HEK293 (cell line): Measurements from ENCODE around the gene TOP2A.

Experiments
- AEBP2 ChIP-seq: fragments of 450-650 bp; formaldehyde crosslinking; IDR thresholded peaks from 2 replicates; pipeline ENCODE4 v1.5.1; 2016; ENCODE audit warnings: missing biosample characterization, missing genetic modification characterization, borderline replicate concordance
- FEZF1 ChIP-seq: fragments of 450-650 bp; formaldehyde crosslinking; IDR thresholded peaks from 2 replicates; pipeline ENCODE4 v1.5.1; 2016; ENCODE audit warnings: missing biosample characterization, missing genetic modification characterization
- IKZF3 ChIP-seq: fragments of 450-650 bp; IDR thresholded peaks from 2 replicates; pipeline ENCODE4 v1.5.0; 2018; ENCODE audit warnings: missing biosample characterization, mild to moderate bottlenecking, missing genetic modification characterization, moderate library complexity
- KLF8 ChIP-seq: fragments of 450-650 bp; formaldehyde crosslinking; IDR thresholded peaks from 2 replicates; pipeline ENCODE4 v1.5.1; 2016; ENCODE audit warnings: missing biosample characterization, missing genetic modification characterization
- YY1 ChIP-seq: fragments of 450-650 bp; formaldehyde crosslinking; IDR thresholded peaks from 2 replicates; pipeline ENCODE4 v1.5.1; 2018; ENCODE audit warnings: missing biosample characterization, missing genetic modification characterization
- ZBTB21 ChIP-seq: fragments of 450-650 bp; formaldehyde crosslinking; IDR thresholded peaks from 2 replicates; pipeline ENCODE4 v1.5.1; 2017; ENCODE audit warnings: missing biosample characterization, missing genetic modification characterization
- ZBTB26 ChIP-seq: fragments of 450-650 bp; formaldehyde crosslinking; optimal IDR thresholded peaks from 2 replicates; pipeline ENCODE3; 2016; ENCODE audit warnings: missing biosample characterization, mild to moderate bottlenecking, missing genetic modification characterization
- ZBTB44 ChIP-seq: fragments of 450-650 bp; IDR thresholded peaks from 2 replicates; pipeline ENCODE4 v1.5.1; 2018; ENCODE audit warnings: missing biosample characterization, mild to moderate bottlenecking, missing genetic modification characterization
- ZBTB48 ChIP-seq: fragments of 450-650 bp; formaldehyde crosslinking; IDR thresholded peaks from 2 replicates; pipeline ENCODE4 v1.5.1; 2016; ENCODE audit warnings: missing biosample characterization, missing genetic modification characterization
- ZFHX2 ChIP-seq: fragments of 450-650 bp; formaldehyde crosslinking; conservative IDR thresholded peaks from 2 replicates; pipeline ENCODE4 v1.5.1; 2016; ENCODE audit warnings: missing biosample characterization, missing genetic modification characterization
- ZFP37 ChIP-seq: fragments of 450-650 bp; formaldehyde crosslinking; IDR thresholded peaks from 2 replicates; pipeline ENCODE4 v1.5.1; 2016; ENCODE audit warnings: missing biosample characterization, missing genetic modification characterization
- ZNF157 ChIP-seq: fragments of 450-650 bp; formaldehyde crosslinking; IDR thresholded peaks from 2 replicates; pipeline ENCODE4 v1.5.1; 2016; ENCODE audit warnings: missing biosample characterization, missing genetic modification characterization
- ZNF169 ChIP-seq: fragments of 450-650 bp; formaldehyde crosslinking; IDR thresholded peaks from 2 replicates; pipeline ENCODE4 v1.5.1; 2016; ENCODE audit warnings: missing biosample characterization, missing genetic modification characterization
- ZNF214 ChIP-seq: fragments of 450-650 bp; formaldehyde crosslinking; IDR thresholded peaks from 2 replicates; pipeline ENCODE4 v1.5.1; 2017; ENCODE audit warnings: missing biosample characterization, mild to moderate bottlenecking, missing genetic modification characterization, borderline replicate concordance
- ZNF248 ChIP-seq: fragments of 450-650 bp; formaldehyde crosslinking; IDR thresholded peaks from 2 replicates; pipeline ENCODE4 v1.5.1; 2017; ENCODE audit warnings: missing biosample characterization, missing genetic modification characterization
- ZNF335 ChIP-seq: fragments of 450-650 bp; formaldehyde crosslinking; conservative IDR thresholded peaks from 2 replicates; pipeline ENCODE4 v1.5.1; 2016; ENCODE audit warnings: missing biosample characterization, missing genetic modification characterization
- ZNF510 ChIP-seq: fragments of 450-650 bp; formaldehyde crosslinking; IDR thresholded peaks from 2 replicates; pipeline ENCODE4 v1.5.1; 2018; ENCODE audit warnings: mild to moderate bottlenecking, missing genetic modification characterization, missing biosample characterization; ENCODE audit not compliant: insufficient replicate concordance
- ZNF544 ChIP-seq: fragments of 450-650 bp; formaldehyde crosslinking; IDR thresholded peaks from 2 replicates; pipeline ENCODE4 v1.5.0; 2017; ENCODE audit warnings: missing biosample characterization, missing genetic modification characterization
- ZNF596 ChIP-seq: fragments of 450-650 bp; IDR thresholded peaks from 2 replicates; pipeline ENCODE4 v1.5.0; 2018; ENCODE audit warnings: missing biosample characterization, mild to moderate bottlenecking, missing genetic modification characterization, moderate library complexity
- ZNF654 ChIP-seq: fragments of 450-650 bp; formaldehyde crosslinking; IDR thresholded peaks from 2 replicates; pipeline ENCODE4 v1.5.1; 2016; ENCODE audit warnings: low read depth, missing biosample characterization, missing genetic modification characterization
- ZNF707 ChIP-seq: fragments of 450-650 bp; formaldehyde crosslinking; IDR thresholded peaks from 2 replicates; pipeline ENCODE4 v1.5.1; 2016; ENCODE audit warnings: missing biosample characterization, missing genetic modification characterization
- ZSCAN5A ChIP-seq: fragments of 450-650 bp; formaldehyde crosslinking; IDR thresholded peaks from 2 replicates; pipeline ENCODE4 v1.5.1; 2016; ENCODE audit warnings: missing biosample characterization, missing genetic modification characterization
- TF ChIP-seq, protein P1 (sequence below): fragments of 450-650 bp; formaldehyde crosslinking; IDR thresholded peaks from 2 replicates; pipeline ENCODE4 v1.5.0; 2017; ENCODE audit warnings: missing biosample characterization, missing genetic modification characterization, borderline replicate concordance

Gene TOP2A

GRCh38 chr17:40443988-40444899, 26.5 kb upstream of the TOP2A start (continued):
- no peak for TF ChIP-seq ZNF707 (tag by site-specific recombination)
- no peak for TF ChIP-seq ZNF596 (tag by site-specific recombination)
- no peak for TF ChIP-seq ZFP37 (tag by site-specific recombination)
- TF ChIP-seq, protein P1, sequence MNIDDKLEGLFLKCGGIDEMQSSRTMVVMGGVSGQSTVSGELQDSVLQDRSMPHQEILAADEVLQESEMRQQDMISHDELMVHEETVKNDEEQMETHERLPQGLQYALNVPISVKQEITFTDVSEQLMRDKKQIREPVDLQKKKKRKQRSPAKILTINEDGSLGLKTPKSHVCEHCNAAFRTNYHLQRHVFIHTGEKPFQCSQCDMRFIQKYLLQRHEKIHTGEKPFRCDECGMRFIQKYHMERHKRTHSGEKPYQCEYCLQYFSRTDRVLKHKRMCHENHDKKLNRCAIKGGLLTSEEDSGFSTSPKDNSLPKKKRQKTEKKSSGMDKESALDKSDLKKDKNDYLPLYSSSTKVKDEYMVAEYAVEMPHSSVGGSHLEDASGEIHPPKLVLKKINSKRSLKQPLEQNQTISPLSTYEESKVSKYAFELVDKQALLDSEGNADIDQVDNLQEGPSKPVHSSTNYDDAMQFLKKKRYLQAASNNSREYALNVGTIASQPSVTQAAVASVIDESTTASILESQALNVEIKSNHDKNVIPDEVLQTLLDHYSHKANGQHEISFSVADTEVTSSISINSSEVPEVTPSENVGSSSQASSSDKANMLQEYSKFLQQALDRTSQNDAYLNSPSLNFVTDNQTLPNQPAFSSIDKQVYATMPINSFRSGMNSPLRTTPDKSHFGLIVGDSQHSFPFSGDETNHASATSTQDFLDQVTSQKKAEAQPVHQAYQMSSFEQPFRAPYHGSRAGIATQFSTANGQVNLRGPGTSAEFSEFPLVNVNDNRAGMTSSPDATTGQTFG (tag by site-specific recombination), result no peak
- no peak for TF ChIP-seq ZNF544 (tag by site-specific recombination)
- TF ChIP-seq ZFHX2 (tag by site-specific recombination), result 0 out of 2 replicates have a peak, but pooled peaks have one; percentile 9
- peak; percentile 6; the same call in 1 of the 2 replicates for TF ChIP-seq ZNF335 (tag by site-specific recombination)
- no peak for TF ChIP-seq ZBTB44 (tag by site-specific recombination)
- no peak for TF ChIP-seq ZSCAN5A (tag by site-specific recombination)
- TF ChIP-seq ZNF248, result no peak
- TF ChIP-seq IKZF3, result no peak
- TF ChIP-seq KLF8 (tag by site-specific recombination), result no peak
- TF ChIP-seq ZBTB26 (tag by site-specific recombination), result peak; percentile 0
- TF ChIP-seq ZBTB21 (tag by site-specific recombination), result no peak
- TF ChIP-seq YY1 (tag by site-specific recombination), result no peak
- TF ChIP-seq ZNF157 (tag by site-specific recombination), result no peak
- no peak for TF ChIP-seq ZNF169 (tag by site-specific recombination)
- no peak for TF ChIP-seq ZNF654
- no peak for TF ChIP-seq FEZF1 (tag by site-specific recombination)
- TF ChIP-seq ZNF510 (tag by site-specific recombination), result no peak
- no peak for TF ChIP-seq AEBP2 (tag by site-specific recombination)
- peak; percentile 77; the same call in 1 of the 2 replicates for TF ChIP-seq ZBTB48
- no peak for TF ChIP-seq ZNF214 (tag by site-specific recombination)
